ENCODE measurements around the gene GPR157. TPM values are rescaled to one million over a fixed set of nuclear protein-coding genes. Genes with fewer than 3 reads are reported as not detected.

GPR157 gene
- total and polyA plus RNA-seq, 2 experiments from 2014 or later: 10.2 to 17.4 TPM

DNA sequence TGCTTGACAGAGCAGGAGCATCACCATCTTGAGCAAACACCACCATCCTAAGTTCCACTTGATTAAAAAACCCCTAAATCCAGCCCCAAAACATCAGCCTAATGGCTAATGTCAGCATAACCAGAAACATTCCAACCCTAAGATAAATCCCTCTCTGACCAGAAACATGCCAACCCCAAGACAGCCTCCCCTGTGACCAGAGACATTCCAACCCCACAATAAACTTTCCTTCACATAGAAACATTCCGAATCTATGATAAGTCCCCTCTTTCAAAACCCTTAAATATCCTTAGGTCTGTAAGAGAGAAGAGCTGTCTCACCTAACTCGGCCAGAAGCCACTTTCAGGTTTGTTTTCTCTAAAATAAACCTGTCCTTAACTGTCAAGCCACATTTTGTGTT is 42.1 kb downstream of the GPR157 start:
- no peak overlapping the region for H3K4me3 ChIP-seq
- no peaks in the 10 kb centered on the region for H3K4me1 ChIP-seq (ENCODE audit: low read depth)
- no peaks in the 10 kb centered on the region for H3K9me3 ChIP-seq (ENCODE audit: low read depth)
- no peak overlapping the region for H3K27ac ChIP-seq
- peak in 1 of 2 donors; percentile 72 for DNase-seq (ENCODE audit: low read depth in 1 of 2, low spot score in 1 of 2)
- TF ChIP-seq, protein P1, sequence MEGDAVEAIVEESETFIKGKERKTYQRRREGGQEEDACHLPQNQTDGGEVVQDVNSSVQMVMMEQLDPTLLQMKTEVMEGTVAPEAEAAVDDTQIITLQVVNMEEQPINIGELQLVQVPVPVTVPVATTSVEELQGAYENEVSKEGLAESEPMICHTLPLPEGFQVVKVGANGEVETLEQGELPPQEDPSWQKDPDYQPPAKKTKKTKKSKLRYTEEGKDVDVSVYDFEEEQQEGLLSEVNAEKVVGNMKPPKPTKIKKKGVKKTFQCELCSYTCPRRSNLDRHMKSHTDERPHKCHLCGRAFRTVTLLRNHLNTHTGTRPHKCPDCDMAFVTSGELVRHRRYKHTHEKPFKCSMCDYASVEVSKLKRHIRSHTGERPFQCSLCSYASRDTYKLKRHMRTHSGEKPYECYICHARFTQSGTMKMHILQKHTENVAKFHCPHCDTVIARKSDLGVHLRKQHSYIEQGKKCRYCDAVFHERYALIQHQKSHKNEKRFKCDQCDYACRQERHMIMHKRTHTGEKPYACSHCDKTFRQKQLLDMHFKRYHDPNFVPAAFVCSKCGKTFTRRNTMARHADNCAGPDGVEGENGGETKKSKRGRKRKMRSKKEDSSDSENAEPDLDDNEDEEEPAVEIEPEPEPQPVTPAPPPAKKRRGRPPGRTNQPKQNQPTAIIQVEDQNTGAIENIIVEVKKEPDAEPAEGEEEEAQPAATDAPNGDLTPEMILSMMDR (IDR thresholded peaks at IDR 0.05; ENCODE audit: low read depth, low read length): no peak
- no peaks in the 10 kb centered on the region for H3K27me3 ChIP-seq
- H3K36me3 ChIP-seq: no peaks in the 10 kb centered on the region

DNA sequence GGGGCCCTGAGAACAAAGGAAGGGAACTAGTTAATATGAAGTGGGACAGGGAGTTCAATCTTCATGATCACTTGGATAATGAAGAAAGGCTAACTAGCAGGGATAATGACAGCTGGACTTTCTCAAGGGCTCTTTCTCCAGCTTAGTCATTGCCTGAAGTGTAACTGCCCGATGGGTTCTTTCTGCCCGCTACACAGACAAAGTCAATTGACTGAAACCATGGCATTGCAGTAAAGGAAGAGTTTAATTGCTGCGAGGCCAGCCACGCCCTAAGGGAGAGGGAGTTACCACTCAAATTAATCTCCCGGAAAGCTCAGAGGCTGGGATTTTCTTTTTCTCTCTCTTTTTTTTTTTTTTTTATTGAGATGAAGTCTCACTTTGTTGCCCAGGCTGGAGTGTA is 42.9 kb downstream of the GPR157 start:
- Histone ChIP-seq H3K27me3 (no peaks in the 10 kb centered on the region), H3K9me3 (ENCODE audit: low read depth) (no peaks in the 10 kb centered on the region), H3K4me1 (ENCODE audit: low read depth) (no peaks in the 10 kb centered on the region), H3K27ac (no peak overlapping the region), H3K36me3 (no peaks in the 10 kb centered on the region), H3K4me3 (no peak overlapping the region)
- DNase-seq (ENCODE audit: low read depth in 1 of 2, low spot score in 1 of 2): peak in 1 of 2 donors; percentile 64
- TF ChIP-seq, protein P1 (IDR thresholded peaks at IDR 0.05; ENCODE audit: low read depth, low read length): no peak

DNA sequence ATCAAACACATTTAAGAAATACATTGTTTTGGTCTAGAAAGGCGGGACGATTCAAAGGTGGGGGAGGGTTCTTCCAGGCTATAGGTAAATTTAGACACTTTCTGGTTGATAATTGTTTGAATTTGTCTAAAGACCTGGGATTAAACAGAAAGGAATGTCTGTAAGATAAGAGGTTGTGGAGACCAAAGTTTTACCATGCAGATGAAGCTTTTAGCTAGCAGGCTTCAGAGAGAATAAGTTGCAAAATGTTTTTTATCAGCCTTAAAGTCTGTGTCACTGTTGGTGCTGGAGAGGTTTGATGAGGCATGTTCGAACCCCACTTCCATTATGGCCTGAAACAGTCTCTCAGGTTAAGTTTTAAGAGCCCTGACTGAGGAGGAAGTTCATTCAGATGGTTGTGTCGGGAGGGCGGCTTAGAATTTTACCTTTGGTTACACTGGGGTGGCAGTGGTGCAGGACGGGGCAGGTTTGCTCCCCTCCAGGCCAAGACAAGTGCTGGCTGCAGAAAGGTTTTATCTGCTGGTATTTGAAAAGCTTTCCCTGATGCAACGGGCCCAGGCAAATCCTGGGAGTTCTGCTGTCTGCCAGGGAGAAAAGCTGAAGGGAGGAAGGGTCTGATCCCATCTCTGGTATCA is 43.5 kb downstream of the GPR157 start:
- TF ChIP-seq, protein P1 (IDR thresholded peaks at IDR 0.05; ENCODE audit: low read depth, low read length): no peak
- no peaks in the 10 kb centered on the region for H3K36me3 ChIP-seq
- H3K4me3 ChIP-seq: no peak overlapping the region
- no peaks in the 10 kb centered on the region for H3K4me1 ChIP-seq (ENCODE audit: low read depth)
- no peaks in the 10 kb centered on the region for H3K9me3 ChIP-seq (ENCODE audit: low read depth)
- DNase-seq (ENCODE audit: low read depth in 1 of 2, low spot score in 1 of 2): peak in 1 of 2 donors; percentile 39
- H3K27me3 ChIP-seq: no peaks in the 10 kb centered on the region
- H3K27ac ChIP-seq: no peak overlapping the region

DNA sequence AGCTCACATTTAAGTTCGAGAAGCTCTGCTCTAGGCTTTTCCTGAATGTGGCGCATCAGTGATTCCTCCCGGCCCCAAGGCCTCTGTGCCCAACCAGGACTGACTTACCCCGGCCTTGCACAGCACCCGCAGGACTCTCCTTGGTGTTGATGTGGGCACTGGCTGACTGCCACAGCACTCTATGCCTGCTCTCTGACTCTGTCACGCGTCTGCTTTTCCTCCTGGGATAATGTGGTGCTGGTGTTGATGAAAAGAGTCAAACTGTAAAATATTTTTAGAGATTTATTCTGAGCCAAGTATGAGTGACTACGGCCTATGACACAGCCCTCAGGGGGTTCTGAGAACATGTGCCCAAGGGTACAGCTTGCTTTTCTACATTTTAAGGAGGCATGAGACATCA is 44.0 kb downstream of the GPR157 start:
- no peak overlapping the region for H3K27ac ChIP-seq
- H3K4me1 ChIP-seq (ENCODE audit: low read depth): no peaks in the 10 kb centered on the region
- H3K9me3 ChIP-seq (ENCODE audit: low read depth): no peaks in the 10 kb centered on the region
- no peak overlapping the region for H3K4me3 ChIP-seq
- DNase-seq (ENCODE audit: low read depth in 1 of 2, low spot score in 1 of 2): peak in 1 of 2 donors; percentile 37
- no peaks in the 10 kb centered on the region for H3K27me3 ChIP-seq
- no peaks in the 10 kb centered on the region for H3K36me3 ChIP-seq
- TF ChIP-seq, protein P1 (IDR thresholded peaks at IDR 0.05; ENCODE audit: low read depth, low read length): no peak

DNA sequence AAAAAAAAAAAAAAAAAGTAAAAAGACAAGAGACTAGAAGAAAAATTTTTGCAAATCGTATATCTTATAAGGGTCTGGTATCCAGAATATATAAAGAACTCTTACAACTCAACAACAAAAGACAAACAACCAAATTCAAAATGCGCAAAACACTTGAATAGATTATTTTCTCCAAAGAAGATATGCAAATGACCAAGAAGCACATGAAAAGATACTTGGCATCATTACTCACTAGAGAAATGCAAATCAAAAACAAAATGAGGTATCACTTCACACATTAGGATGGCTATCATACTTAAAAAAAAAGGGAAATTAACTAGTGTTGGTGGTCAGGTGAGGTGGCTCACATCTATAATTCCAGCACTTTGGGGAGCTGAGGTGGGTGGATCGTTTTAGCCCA is 47.4 kb downstream of the GPR157 start:
- Histone ChIP-seq H3K27ac (no peak overlapping the region), H3K4me1 (ENCODE audit: low read depth) (no peaks in the 10 kb centered on the region), H3K4me3 (no peak overlapping the region), H3K36me3 (no peaks in the 10 kb centered on the region), H3K27me3 (no peaks in the 10 kb centered on the region), H3K9me3 (ENCODE audit: low read depth) (no peaks in the 10 kb centered on the region)
- DNase-seq (ENCODE audit: low read depth in 1 of 2, low spot score in 1 of 2): no peak
- TF ChIP-seq, protein P1 (IDR thresholded peaks at IDR 0.05; ENCODE audit: low read depth, low read length): no peak
